GM23338 (cell line): ENCODE data around the gene RNF213. TPM values are rescaled to one million over a fixed set of nuclear protein-coding genes. Genes with fewer than 3 reads are reported as not detected.

Experiments
- ATAC-seq: fragments of 200-7000 bp; cut with Tn5 transposase; 3 replicates; pipeline ENCODE4 v1.9.1; 2020
- DNase-seq: peaks from one replicate; pipeline ENCODE4 v3.0.0-alpha.2; 2015; ENCODE audit warnings: low spot score
- H2AFZ ChIP-seq: fragments of 200-600 bp; sonication (generic); 2 replicates; pipeline ENCODE4 v1.8.0; 2016; ENCODE audit warnings: antibody characterized with exemption, mild to moderate bottlenecking, moderate library complexity
- H3F3A ChIP-seq: fragments of 200-600 bp; sonication (generic); replicated peaks from 2 replicates; pipeline ENCODE4 v1.8.0; 2017; ENCODE audit warnings: antibody characterized with exemption, mixed run types, low read depth
- H3K27ac ChIP-seq: fragments of 200-600 bp; sonication (generic); 2 replicates; pipeline ENCODE4 v1.6.1; 2016; ENCODE audit warnings: low read depth
- H3K27me3 ChIP-seq: fragments of 200-600 bp; sonication (generic); 2 replicates; pipeline ENCODE4 v1.8.0; 2016; ENCODE audit warnings: mild to moderate bottlenecking, mixed run types, moderate library complexity; ENCODE audit not compliant: insufficient read depth
- H3K36me3 ChIP-seq: fragments of 200-600 bp; sonication (generic); 2 replicates; pipeline ENCODE4 v1.8.0; 2016; ENCODE audit warnings: mild to moderate bottlenecking; ENCODE audit not compliant: insufficient read depth
- H3K4me1 ChIP-seq: fragments of 200-600 bp; sonication (generic); 2 replicates; pipeline ENCODE4 v1.8.0; 2016; ENCODE audit warnings: mild to moderate bottlenecking, moderate library complexity; ENCODE audit not compliant: insufficient read depth
- H3K4me2 ChIP-seq: fragments of 200-600 bp; sonication (generic); 2 replicates; pipeline ENCODE4 v1.7.1; 2017; ENCODE audit warnings: mixed run types
- H3K4me3 ChIP-seq: fragments of 200-600 bp; sonication (generic); 2 replicates; pipeline ENCODE4 v1.6.1; 2016; ENCODE audit warnings: mixed run types
- H3K79me2 ChIP-seq: fragments of 200-600 bp; sonication (generic); replicated peaks from 2 replicates; pipeline ENCODE4 v1.8.0; 2017; ENCODE audit warnings: mild to moderate bottlenecking; ENCODE audit not compliant: insufficient read depth
- H3K9me2 ChIP-seq: fragments of 200-600 bp; sonication (generic); 2 replicates; pipeline ENCODE4 v1.8.0; 2017; ENCODE audit not compliant: insufficient read depth
- H4K20me1 ChIP-seq: fragments of 200-600 bp; sonication (generic); replicated peaks from 2 replicates; pipeline ENCODE4 v1.8.0; 2017; ENCODE audit warnings: mild to moderate bottlenecking; ENCODE audit not compliant: insufficient read depth
- H3K27ac Mint-ChIP-seq: 2 replicates; pipeline ENCODE4 v1.8.0; 2020; ENCODE audit warnings: inconsistent platforms, mild to moderate bottlenecking, moderate library complexity, mixed read lengths
- H3K27me3 Mint-ChIP-seq: 3 replicates; pipeline ENCODE4 v1.8.0; 2022; ENCODE audit warnings: low read depth, mild to moderate bottlenecking, moderate library complexity, mixed read lengths, inconsistent platforms; ENCODE audit not compliant: insufficient read depth, poor library complexity
- H3K36me3 Mint-ChIP-seq: 3 replicates; pipeline ENCODE4 v1.8.0; 2021; ENCODE audit warnings: low read depth, mild to moderate bottlenecking, inconsistent platforms, moderate library complexity, mixed read lengths
- H3K4me1 Mint-ChIP-seq: 3 replicates; pipeline ENCODE4 v1.8.0; 2020; ENCODE audit warnings: mild to moderate bottlenecking, inconsistent platforms, mixed read lengths
- H3K4me3 Mint-ChIP-seq: 3 replicates; pipeline ENCODE4 v1.8.0; 2021; ENCODE audit warnings: moderate library complexity, mild to moderate bottlenecking, inconsistent platforms, mixed read lengths
- H3K9me3 Mint-ChIP-seq: 3 replicates; pipeline ENCODE4 v1.8.0; 2020; ENCODE audit warnings: moderate library complexity, mild to moderate bottlenecking, inconsistent platforms, mixed read lengths
- CTCF ChIP-seq, 2 experiments: fragments of 200-600 bp in 1 of 2; sonication (generic) in 1 of 2; conservative IDR thresholded peaks; 2 replicates each; pipeline versions ENCODE4 v1.5.1 to v1.6.1; 2016 to 2017; ENCODE audit warnings: antibody characterized with exemption in 2 of 2, low read depth in 2 of 2, mild to moderate bottlenecking in 2 of 2, moderate library complexity in 1 of 2
- ETS1 ChIP-seq: IDR thresholded peaks from 2 replicates; pipeline ENCODE4 v1.6.1; 2016; ENCODE audit warnings: antibody characterized with exemption
- EZH2 ChIP-seq: fragments of 200-600 bp; sonication (generic); IDR thresholded peaks from one replicate; pipeline ENCODE4 v1.8.0; 2017; ENCODE audit warnings: antibody characterized with exemption, mild to moderate bottlenecking, low read depth; ENCODE audit not compliant: unreplicated experiment
- JUNB ChIP-seq: IDR thresholded peaks from one replicate; pipeline ENCODE4 v1.6.1; 2016; ENCODE audit warnings: antibody characterized with exemption; ENCODE audit not compliant: unreplicated experiment
- NANOG ChIP-seq: IDR thresholded peaks from 2 replicates; pipeline ENCODE4 v1.6.1; 2016; ENCODE audit warnings: antibody characterized with exemption, borderline replicate concordance
- REST ChIP-seq: IDR thresholded peaks from one replicate; pipeline ENCODE4 v1.6.1; 2018; ENCODE audit warnings: antibody characterized with exemption; ENCODE audit not compliant: unreplicated experiment
- ZNF114 ChIP-seq: fragments of 250-450 bp; sonication (Bioruptor Pico); IDR thresholded peaks from 2 replicates; pipeline ENCODE4 v1.5.0; 2020; ENCODE audit warnings: mild to moderate bottlenecking, moderate library complexity
- ZNF331 ChIP-seq: fragments of 250-450 bp; sonication (Bioruptor Pico); IDR thresholded peaks from 2 replicates; pipeline ENCODE4 v1.5.0; 2020; ENCODE audit warnings: low read depth, mild to moderate bottlenecking, moderate library complexity
- ZNF462 ChIP-seq: fragments of 250-450 bp; sonication (Bioruptor Pico); IDR thresholded peaks from 2 replicates; pipeline ENCODE4 v1.5.0; 2020; ENCODE audit warnings: mild to moderate bottlenecking, moderate library complexity
- polyA plus RNA-seq: library from polyadenylated mRNA; unstranded; fragments of >200 nt; fragmentation: Nextera tagmentation; extraction: Ambion mirVana; gene quantifications from 2 replicates; pipeline ENCODE4 v1.2.1, GENCODE V29; 2016
- total RNA-seq: library from RNA; depleted of rRNA; stranded (reverse); fragments of >200 nt; shearing (Covaris generic); gene quantifications from 2 replicates; pipeline ENCODE4 v1.2.3, GENCODE V29; 2014

The RNF213 gene
- total and polyA plus RNA-seq, 2 experiments from 2014 or later: 21.2 to 67.2 TPM

- TF ChIP-seq ZNF462: no peak
- no peak for TF ChIP-seq ZNF114
- TF ChIP-seq ETS1: no peak
- TF ChIP-seq JUNB: no peak
Observed at GRCh38 chr17:80311216-80311827, 50.7 kb downstream of the RNF213 start (continued).

GRCh38 chr17:80312621-80313135, 52.0 kb downstream of the RNF213 start:
- no peak for DNase-seq
- no peaks in the 10 kb centered on the region for H3F3A ChIP-seq
- no peak overlapping the region for H3K27ac Mint-ChIP-seq
- no peak for ATAC-seq
- no peaks in the 10 kb centered on the region for H3K79me2 ChIP-seq
- H3K4me1 ChIP-seq: no peaks in the 10 kb centered on the region
- TF ChIP-seq CTCF (conservative IDR thresholded peaks at IDR 0.05; ENCODE audit: low read depth in 2 of 2) (no peak), EZH2 (no peak), ETS1 (no peak), ZNF114 (no peak), NANOG (no peak), JUNB (no peak), REST (no peak), ZNF331 (CRISPR knock-in tag) (no peak)
- peaks cover 9% of the 10 kb centered on the region; the same call in 2 of the 3 replicates for H3K9me3 Mint-ChIP-seq
- H3K27me3 ChIP-seq: no peaks in the 10 kb centered on the region
- H3K9me2 ChIP-seq: 0 out of 2 replicates have a peak, but pooled peaks cover 3% of the 10 kb centered on the region
- H3K4me3 Mint-ChIP-seq: no peak overlapping the region
- H4K20me1 ChIP-seq: no peaks in the 10 kb centered on the region
- H3K27ac ChIP-seq: no peak overlapping the region
- peaks cover 73% of the 10 kb centered on the region for H3K36me3 Mint-ChIP-seq
- H3K4me1 Mint-ChIP-seq: no peaks in the 10 kb centered on the region; the same call in 2 of the 3 replicates
- H3K27me3 Mint-ChIP-seq: peaks cover 10% of the 10 kb centered on the region
- H3K4me2 ChIP-seq: no peak overlapping the region
- H2AFZ ChIP-seq: no peak overlapping the region
- H3K4me3 ChIP-seq: no peak overlapping the region
- peaks cover 4% of the 10 kb centered on the region for H3K36me3 ChIP-seq
